ENCODE data around the gene CELA1.
"Not testable (repeated sequence)": the region's sequence is repeated elsewhere in the genome, so short reads cannot be mapped to it uniquely, and the experiment has no call there.

CELA1 gene

DNA sequence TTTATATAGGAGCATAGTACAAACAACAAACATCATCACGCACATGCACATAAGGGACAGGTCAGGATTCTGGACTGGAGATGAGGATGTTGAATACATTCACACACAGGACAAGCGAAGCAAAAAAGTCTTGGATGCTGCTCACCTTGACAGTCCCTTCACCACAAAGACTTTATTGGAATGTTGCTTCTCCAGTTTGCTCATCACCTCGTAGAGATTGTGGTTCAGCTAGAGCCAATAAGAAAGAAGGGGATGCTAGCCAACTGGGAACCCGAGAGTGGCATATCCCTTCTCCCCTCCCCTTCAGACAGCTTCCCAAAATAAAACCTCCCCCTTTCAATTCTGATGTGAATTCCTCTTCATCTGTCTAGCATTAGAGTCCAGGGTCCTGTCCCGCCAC, 50.8 kb downstream of the CELA1 start:
- peaks cover 20 to 25% of the 10 kb centered on the region in 2 donors for H3K36me3 Mint-ChIP-seq
- DNase-seq: no peak
- H3K27ac Mint-ChIP-seq: no peak overlapping the region
- H3K27me3 Mint-ChIP-seq: no peaks in the 10 kb centered on the region
- peaks cover 12 to 19% of the 10 kb centered on the region in 2 donors for H3K4me1 Mint-ChIP-seq
- no peak for ATAC-seq (replicated peaks)
- H3K4me3 Mint-ChIP-seq: no peak overlapping the region
- H3K9me3 Mint-ChIP-seq: no peaks in the 10 kb centered on the region

DNA sequence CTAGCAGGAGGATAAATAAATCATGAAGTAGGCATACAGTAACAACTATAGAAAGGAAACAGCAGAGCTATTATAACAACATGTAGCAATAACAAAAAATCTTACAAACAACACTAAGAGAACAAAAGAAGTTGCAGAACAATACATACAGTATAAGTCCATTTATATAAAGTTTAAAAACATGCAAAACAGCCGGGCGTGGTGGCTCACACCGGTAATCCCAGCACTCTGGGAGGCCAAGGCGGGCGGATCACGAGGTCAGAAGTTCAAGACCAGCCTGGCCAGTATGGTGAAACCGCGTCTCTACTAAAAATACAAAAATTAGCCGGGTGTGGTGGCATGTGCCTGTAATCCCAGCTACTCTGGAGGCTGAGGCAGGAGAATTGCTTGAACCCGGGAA, 52.4 kb downstream of the CELA1 start:
- H3K4me3 Mint-ChIP-seq; H3K27me3 Mint-ChIP-seq; H3K9me3 Mint-ChIP-seq; ATAC-seq (replicated peaks); DNase-seq: not testable (repeated sequence)
- H3K36me3 Mint-ChIP-seq: peaks cover 21 to 27% of the 10 kb centered on the region in 2 donors
- H3K4me1 Mint-ChIP-seq: peaks cover 12 to 19% of the 10 kb centered on the region in 2 donors
- H3K27ac Mint-ChIP-seq: peak overlapping the region; percentile 63

DNA sequence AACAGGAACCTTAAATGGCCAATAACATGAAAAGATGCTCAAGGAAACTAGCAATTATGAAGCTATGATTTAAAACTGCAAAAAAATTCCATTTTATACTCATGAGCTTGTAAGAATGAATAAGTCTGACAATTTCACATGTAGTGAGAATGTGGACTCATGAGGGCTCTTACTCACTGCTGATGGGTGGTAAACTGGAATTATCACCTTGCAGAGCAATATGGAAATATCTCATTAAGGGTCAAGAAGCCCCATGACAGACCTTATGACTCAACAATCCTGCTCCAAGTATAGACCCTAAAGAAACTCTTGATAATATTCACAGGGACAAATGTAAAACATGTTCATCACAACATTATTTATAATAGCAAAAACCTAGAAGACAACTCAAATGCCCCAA, 52.8 kb downstream of the CELA1 start:
- Mint-ChIP-seq H3K4me1 (peaks cover 12 to 19% of the 10 kb centered on the region in 2 donors), H3K36me3 (peaks cover 23 to 29% of the 10 kb centered on the region in 2 donors), H3K27me3 (no peaks in the 10 kb centered on the region), H3K27ac (peak overlapping the region; percentile 63), H3K4me3 (no peak overlapping the region), H3K9me3 (no peaks in the 10 kb centered on the region)
- no peak for DNase-seq
- peak; percentile 63 to 70 for ATAC-seq (replicated peaks)

DNA sequence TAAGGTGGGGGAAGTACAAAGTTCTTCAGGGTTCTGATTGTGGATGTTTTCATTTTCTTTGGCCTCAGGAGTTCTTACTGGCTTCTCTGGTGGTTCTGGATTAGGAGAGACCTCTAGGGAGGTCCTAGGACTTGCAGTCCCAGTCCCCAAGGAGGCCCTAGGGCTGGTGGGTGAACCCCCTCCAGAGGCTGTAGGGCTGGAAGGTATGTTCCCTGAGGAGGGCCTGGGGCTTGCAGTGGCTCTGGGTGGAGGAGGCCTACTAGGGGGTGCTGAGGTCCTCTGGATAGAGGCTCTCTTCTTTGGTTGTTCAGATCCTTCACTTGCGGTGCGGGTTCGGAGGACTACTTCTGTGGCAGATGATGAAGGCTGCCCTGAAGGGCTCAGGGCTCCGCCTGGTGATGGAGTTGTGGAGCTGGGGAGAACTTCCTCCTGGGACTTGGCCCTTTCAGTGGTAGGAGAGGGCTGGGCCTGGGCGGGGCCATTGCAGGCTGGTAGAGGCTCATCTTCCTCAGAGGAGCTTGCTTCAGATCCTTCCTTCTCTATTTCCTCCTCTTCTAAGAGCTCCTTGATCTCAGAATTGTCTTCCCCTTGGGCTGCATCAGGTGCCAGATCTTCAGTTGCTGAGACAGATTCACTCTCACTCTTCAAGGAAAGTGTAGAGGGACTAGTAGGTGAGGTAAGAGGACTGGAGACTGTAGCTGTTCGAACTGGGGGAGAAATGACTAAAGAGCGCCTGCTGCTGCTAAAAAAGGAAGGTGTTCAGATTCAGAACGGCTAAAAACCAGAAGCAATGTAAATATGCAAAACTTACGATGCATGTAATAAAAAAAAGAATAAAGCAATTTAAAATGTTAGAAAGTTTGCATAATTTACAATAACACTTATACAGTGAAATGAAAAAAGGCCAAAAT, 54.6 kb downstream of the CELA1 start:
- not testable (repeated sequence) for H3K9me3 Mint-ChIP-seq, H3K27ac Mint-ChIP-seq, DNase-seq, H3K27me3 Mint-ChIP-seq, H3K4me3 Mint-ChIP-seq
- peaks cover 12 to 19% of the 10 kb centered on the region in 2 donors for H3K4me1 Mint-ChIP-seq
- peaks cover 30% of the 10 kb centered on the region in 2 donors for H3K36me3 Mint-ChIP-seq
- peak; percentile 36 to 65 for ATAC-seq (replicated peaks)

DNA sequence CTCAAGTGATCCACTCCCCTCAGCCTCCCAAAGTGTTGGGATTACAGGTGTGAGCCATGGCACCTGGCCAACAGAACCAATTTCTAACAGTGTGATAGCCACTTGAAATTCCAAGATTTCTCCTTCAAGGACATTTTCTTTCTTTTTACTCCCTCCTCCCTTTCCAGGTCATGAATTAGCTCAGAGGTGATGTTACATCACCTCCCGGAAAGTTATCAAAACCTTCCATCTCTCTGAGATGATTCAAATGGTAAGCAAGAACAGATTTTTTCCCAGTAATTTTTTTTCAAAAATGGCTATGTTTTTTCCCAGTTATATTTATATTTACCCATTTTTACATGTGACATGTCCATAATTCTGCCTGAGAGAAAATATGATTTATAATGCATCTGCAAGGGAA, 60.6 kb downstream of the CELA1 start:
- H3K36me3 Mint-ChIP-seq: peaks cover 14 to 20% of the 10 kb centered on the region in 2 donors
- ATAC-seq (replicated peaks): no peak
- H3K27ac Mint-ChIP-seq: no peak overlapping the region
- H3K4me1 Mint-ChIP-seq: peaks cover 0 to under 1% of the 10 kb centered on the region in 2 donors
- no peaks in the 10 kb centered on the region for H3K9me3 Mint-ChIP-seq
- H3K27me3 Mint-ChIP-seq: no peaks in the 10 kb centered on the region
- no peak overlapping the region for H3K4me3 Mint-ChIP-seq
- DNase-seq: no peak

DNA sequence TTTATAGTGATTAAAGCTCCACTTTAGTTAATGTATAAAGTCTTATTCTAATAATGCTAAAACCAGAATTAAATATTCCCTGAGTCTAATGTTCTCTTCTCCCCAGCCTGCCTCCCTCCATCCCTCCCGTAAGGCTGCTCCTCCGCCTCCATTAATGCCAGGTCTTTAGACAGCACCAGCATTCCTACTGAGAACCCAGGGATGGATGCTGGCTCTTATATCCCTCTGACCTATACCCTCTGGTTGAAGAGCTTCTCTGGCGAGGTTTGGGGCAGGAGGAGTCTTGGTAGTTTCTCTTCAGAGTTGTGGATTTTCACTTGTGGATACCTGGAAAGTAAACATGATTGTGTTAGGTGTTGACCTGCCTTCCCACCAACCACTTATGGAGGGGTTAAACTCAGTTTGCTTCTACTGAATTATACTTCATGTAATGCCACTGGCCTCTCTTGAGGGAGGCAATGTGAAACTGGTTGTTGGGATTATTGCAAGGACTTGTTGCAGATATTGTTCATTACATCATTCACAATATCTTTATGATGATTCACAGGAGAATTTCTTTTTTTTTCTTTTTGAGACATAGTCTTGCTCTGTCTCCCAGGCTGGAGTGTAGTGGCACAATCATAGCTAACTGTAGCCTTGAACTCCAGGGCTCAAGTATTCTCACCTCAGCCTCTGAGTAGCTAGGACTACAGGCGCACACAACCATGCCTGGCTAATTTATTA, 65.1 kb downstream of the CELA1 start:
- no peak overlapping the region for H3K4me3 Mint-ChIP-seq
- H3K27me3 Mint-ChIP-seq: no peaks in the 10 kb centered on the region
- H3K4me1 Mint-ChIP-seq: peaks cover 0 to 6% of the 10 kb centered on the region in 2 donors
- ATAC-seq (replicated peaks) (no peak), DNase-seq (no peak)
- peaks cover 4 to 10% of the 10 kb centered on the region in 2 donors for H3K36me3 Mint-ChIP-seq
- no peaks in the 10 kb centered on the region for H3K9me3 Mint-ChIP-seq
- H3K27ac Mint-ChIP-seq: no peak overlapping the region

Measured in stimulated activated naive B cell treated with anti-CD40 and anti-IgM and Interleukin-4, amounts not matched to agents 10 μg/mL and 1 μg/mL and 100 μg/mL, for 72 hours (primary cell).